ENCODE results near the gene CCNQ.

DNA sequence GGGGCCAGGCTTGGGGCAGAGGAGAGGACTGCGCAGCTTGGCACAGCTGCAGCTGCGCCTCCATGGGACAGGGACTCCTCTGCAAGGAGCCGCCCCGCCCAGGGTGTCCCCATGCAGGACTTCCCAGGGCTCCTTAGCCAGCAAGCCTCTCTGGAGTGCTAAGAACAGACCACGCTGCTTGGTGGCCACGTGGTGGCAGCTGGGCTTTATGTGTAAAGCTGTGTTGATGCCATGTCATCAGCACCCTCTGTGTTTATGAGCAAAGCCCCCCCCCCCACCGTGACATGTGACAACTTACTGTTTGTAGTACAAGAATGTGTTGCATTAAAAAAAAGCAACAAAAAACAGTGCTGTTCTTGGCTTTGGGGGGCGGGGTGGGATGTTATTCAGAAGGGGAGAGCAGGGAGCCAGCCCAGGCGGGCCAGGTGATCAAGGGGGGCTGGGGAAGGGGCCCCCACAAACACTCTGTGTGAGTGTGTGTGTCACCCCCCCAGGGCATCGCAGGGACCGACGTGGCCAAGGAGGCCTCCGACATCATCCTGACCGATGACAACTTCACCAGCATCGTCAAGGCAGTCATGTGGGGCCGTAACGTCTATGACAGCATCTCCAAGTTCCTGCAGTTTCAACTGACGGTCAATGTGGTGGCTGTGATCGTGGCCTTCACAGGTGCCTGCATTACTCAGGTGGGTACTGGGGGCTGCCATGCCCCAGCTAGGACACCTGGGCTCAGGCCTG is 41.2 kb downstream of the CCNQ start:
- TF ChIP-seq, protein P1, sequence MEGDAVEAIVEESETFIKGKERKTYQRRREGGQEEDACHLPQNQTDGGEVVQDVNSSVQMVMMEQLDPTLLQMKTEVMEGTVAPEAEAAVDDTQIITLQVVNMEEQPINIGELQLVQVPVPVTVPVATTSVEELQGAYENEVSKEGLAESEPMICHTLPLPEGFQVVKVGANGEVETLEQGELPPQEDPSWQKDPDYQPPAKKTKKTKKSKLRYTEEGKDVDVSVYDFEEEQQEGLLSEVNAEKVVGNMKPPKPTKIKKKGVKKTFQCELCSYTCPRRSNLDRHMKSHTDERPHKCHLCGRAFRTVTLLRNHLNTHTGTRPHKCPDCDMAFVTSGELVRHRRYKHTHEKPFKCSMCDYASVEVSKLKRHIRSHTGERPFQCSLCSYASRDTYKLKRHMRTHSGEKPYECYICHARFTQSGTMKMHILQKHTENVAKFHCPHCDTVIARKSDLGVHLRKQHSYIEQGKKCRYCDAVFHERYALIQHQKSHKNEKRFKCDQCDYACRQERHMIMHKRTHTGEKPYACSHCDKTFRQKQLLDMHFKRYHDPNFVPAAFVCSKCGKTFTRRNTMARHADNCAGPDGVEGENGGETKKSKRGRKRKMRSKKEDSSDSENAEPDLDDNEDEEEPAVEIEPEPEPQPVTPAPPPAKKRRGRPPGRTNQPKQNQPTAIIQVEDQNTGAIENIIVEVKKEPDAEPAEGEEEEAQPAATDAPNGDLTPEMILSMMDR (IDR thresholded peaks at IDR 0.05; ENCODE audit: control extremely low read depth in 1 of 3, insufficient read depth in 1 of 3, low read depth in 1 of 3, low read length in 3 of 3) = no peak
- TF ChIP-seq GABPA (IDR thresholded peaks at IDR 0.05; ENCODE audit: borderline replicate concordance, insufficient read depth, low read length) = no peak
- no peak for TF ChIP-seq MAFK (IDR thresholded peaks at IDR 0.05; ENCODE audit: low read depth, low read length)
- no peak for TF ChIP-seq NRF1 (IDR thresholded peaks at IDR 0.05; ENCODE audit: low read depth, low read length)
- no peak for TF ChIP-seq EZH2 (IDR thresholded peaks at IDR 0.05; ENCODE audit: low read depth, low read length, severe bottlenecking)

Data from H1 (cell line).